ENCODE data around the gene FLCN.

The FLCN gene

GRCh38 chr17:17176341-17176740 is 60.6 kb downstream of the FLCN start:
- DNase-seq (ENCODE audit: low read depth) = no peak
- no peak overlapping the region for H3K4me3 ChIP-seq (ENCODE audit: control insufficient read depth, low read depth, low read length)
- no peak for TF ChIP-seq CTCF (IDR thresholded peaks at IDR 0.05; ENCODE audit: control insufficient read depth, insufficient read depth, low read depth, low read length, missing control alignments)

GRCh38 chr17:17175917-17176316 is 61.1 kb downstream of the FLCN start:
- DNase-seq (ENCODE audit: low read depth) = no peak
- no peak overlapping the region for H3K4me3 ChIP-seq (ENCODE audit: control insufficient read depth, low read depth, low read length)
- no peak for TF ChIP-seq CTCF (IDR thresholded peaks at IDR 0.05; ENCODE audit: control insufficient read depth, insufficient read depth, low read depth, low read length, missing control alignments)

GRCh38 chr17:17175340-17175739 is 61.6 kb downstream of the FLCN start:
- no peak for DNase-seq (ENCODE audit: low read depth)
- no peak overlapping the region for H3K4me3 ChIP-seq (ENCODE audit: control insufficient read depth, low read depth, low read length)
- no peak for TF ChIP-seq CTCF (IDR thresholded peaks at IDR 0.05; ENCODE audit: control insufficient read depth, insufficient read depth, low read depth, low read length, missing control alignments)

GRCh38 chr17:17173921-17174320 is 63.0 kb downstream of the FLCN start:
- TF ChIP-seq CTCF (IDR thresholded peaks at IDR 0.05; ENCODE audit: control insufficient read depth, insufficient read depth, low read depth, low read length, missing control alignments) = no peak

GRCh38 chr17:17172990-17173389 is 64.0 kb downstream of the FLCN start:
- DNase-seq (ENCODE audit: low read depth) = no peak
- TF ChIP-seq CTCF (IDR thresholded peaks at IDR 0.05; ENCODE audit: control insufficient read depth, insufficient read depth, low read depth, low read length, missing control alignments) = no peak
- H3K4me3 ChIP-seq (ENCODE audit: control insufficient read depth, low read depth, low read length) = no peak overlapping the region

More at GRCh38 chr17:17173921-17174320, 63.0 kb downstream of the FLCN start:
- no peak for DNase-seq (ENCODE audit: low read depth)
- H3K4me3 ChIP-seq (ENCODE audit: control insufficient read depth, low read depth, low read length) = no peak overlapping the region

GRCh38 chr17:17172001-17172939 is 64.7 kb downstream of the FLCN start:
- no peak overlapping the region for H3K4me3 ChIP-seq (ENCODE audit: control insufficient read depth, low read depth, low read length)
- no peak for TF ChIP-seq CTCF (IDR thresholded peaks at IDR 0.05; ENCODE audit: control insufficient read depth, insufficient read depth, low read depth, low read length, missing control alignments)
- no peak for DNase-seq (ENCODE audit: low read depth)
